NB4 (cell line): ENCODE results near the gene CDK17.

Source experiments
- CTCF ChIP-seq: IDR thresholded peaks from one replicate; pipeline ENCODE4 v1.5.1; 2012; ENCODE audit warnings: low read depth, low read length
- MAX ChIP-seq: IDR thresholded peaks from 2 replicates; pipeline ENCODE4 v1.6.1; 2011; ENCODE audit warnings: low read depth, low read length
- MYC ChIP-seq: IDR thresholded peaks from 2 replicates; pipeline ENCODE4 v1.6.1; 2011; ENCODE audit warnings: low read depth, low read length
- POLR2A ChIP-seq: IDR thresholded peaks from 2 replicates; pipeline ENCODE4 v1.6.1; 2011; ENCODE audit warnings: mild to moderate bottlenecking; ENCODE audit not compliant: insufficient read length; ENCODE audit errors: extremely low read depth

GRCh38 chr12:96445691-96446583 is 45.7 kb upstream of the CDK17 start:
- no peak for TF ChIP-seq CTCF
- no peak for TF ChIP-seq POLR2A
- TF ChIP-seq MYC: no peak
- TF ChIP-seq MAX: no peak
